GM21717 (cell line): Measurements from ENCODE around the gene OTOS.

Experiments used
- ATAC-seq: cut with Tn5 transposase; IDR thresholded peaks from one replicate; pipeline ENCODE4 v1.9.1; 2021; ENCODE audit warnings: mild to moderate bottlenecking, moderate library complexity; ENCODE audit not compliant: unreplicated experiment

Gene OTOS

GRCh38 chr2:240137596-240138253 is 2.7 kb downstream of the OTOS start:
- no peak for ATAC-seq

DNA sequence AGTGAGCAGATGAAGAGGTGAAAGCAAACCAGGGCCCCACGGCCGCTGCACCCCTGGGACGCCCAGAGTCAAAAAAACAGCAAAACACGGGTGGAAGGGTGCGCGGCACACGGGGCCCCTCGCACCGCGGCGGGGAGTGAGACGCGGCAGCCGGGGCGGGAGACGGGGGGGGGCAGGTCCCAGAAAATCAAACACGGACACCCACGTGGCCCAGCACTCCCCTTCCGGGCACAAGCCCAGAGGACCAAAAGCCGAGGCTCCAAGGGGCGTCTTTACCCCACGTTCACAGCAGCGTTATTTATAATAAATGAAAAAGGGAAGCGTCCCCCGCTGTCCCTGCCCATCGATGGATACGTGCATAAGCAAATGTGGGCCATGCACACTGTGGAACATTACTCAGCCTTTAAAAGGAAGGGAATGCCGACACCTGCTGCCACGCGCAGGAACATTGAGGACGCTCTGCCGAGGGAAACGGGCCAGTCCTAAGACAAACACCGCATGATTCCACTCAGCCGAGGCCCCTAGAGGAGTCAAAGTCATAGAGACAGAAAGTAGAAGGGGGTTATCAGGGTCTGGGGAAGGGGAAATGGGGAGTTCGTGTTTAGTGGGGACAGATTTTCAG is 3.7 kb downstream of the OTOS start:
- ATAC-seq, result peak; percentile 14

GRCh38 chr2:240136013-240136670 is 4.3 kb downstream of the OTOS start, which contains the start of gene COPS9:
TSS of gene COPS9 (minus strand) at chr2:240136305. CDS start at chr2:240136284, 21 bp downstream.
- peak; percentile 92 for ATAC-seq

GRCh38 chr2:240135706-240136012 is 4.8 kb downstream of the OTOS start:
- peak; percentile 18 for ATAC-seq

GRCh38 chr2:240134956-240135520 is 5.4 kb downstream of the OTOS start:
- no peak for ATAC-seq

DNA sequence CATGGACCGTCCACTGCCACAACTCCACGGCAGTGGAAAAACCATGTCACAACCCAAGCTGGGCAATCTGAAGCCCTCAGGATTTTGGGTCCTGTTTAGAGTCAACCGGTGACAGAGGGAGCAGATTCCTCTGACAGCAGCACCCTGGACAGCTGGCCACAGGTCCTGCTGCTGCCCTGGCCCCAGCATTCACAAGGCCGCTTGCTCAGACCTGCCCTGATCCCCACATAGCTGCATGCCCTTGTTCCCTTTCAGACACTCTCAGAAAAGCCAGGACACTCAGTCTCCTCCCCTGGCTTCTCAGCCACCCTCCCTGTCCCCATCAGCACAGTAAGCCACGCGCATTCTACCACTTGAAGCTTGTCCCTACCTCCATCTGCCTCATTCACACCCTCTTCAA is 6.0 kb downstream of the OTOS start:
- ATAC-seq, result no peak

DNA sequence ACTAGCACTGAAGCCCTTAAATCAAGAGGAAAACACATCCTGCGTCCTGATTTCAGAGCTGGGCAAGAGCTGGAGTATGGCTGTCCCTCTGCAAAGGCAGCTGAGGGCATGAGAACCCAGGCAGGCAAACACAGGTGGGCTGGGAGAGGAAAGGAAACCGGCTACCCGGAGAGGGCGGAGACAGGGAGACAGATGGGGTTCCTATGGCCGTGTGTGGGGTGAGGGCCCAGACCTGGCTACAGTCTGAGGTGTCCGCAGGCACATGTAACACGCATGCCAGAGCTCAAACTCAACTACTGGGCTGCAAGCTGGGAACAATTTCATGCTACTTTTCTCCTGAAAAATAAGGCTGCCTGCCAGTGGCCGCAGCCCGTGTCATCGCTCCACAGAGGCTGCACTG is 7.1 kb downstream of the OTOS start:
- no peak for ATAC-seq

DNA sequence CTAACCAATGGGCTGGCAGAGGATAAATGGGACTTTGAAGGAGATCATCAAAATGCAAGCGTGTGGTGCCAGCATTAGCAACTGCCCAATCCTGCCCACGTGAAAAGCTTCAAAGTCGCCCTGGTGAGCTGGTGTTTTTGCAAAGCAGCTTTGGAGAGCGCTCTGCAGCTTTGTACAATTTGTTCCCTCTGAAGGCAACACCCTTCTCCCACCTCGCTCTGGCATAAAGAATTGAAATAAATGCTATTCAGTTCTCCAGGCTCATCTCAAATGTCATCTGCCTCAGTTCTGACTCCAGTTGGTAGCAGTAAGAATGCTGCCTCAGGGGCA is 7.8 kb downstream of the OTOS start:
- no peak for ATAC-seq

DNA sequence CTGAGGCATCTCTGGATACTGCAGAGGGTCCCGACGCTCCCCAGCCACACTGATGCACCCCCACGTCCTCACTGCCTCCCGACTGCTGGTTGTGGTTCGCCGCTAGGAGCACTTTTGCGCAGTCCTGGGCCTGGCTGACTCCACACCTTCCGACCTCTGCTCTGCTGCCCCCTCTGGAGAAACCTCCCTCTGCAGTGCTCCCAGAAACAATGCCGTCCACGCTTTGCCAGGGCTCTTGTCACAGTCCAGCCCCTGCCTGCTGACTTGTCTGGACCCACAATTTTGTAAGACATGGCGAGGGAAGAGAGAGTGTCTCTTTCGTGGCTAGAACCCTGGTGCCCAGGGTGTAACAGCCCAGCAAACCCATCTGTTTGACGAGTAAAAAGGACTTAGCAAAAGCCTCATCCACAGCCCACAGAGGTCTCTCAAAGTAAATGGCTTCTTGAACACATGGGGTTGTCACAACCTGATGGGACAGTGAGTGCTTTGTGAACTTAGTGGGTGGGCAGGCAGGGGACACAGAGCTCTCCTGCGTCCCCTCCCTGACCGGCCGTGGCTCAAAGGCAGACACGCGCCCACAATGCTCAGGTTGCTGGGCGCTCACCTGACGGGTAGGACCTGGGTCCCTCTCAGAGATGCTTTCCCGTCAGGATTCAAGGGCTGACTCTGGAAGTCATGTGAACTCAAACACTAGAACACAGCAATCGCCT is 8.4 kb downstream of the OTOS start:
- no peak for ATAC-seq

GRCh38 chr2:240131296-240131695 is 9.2 kb downstream of the OTOS start:
- no peak for ATAC-seq

DNA sequence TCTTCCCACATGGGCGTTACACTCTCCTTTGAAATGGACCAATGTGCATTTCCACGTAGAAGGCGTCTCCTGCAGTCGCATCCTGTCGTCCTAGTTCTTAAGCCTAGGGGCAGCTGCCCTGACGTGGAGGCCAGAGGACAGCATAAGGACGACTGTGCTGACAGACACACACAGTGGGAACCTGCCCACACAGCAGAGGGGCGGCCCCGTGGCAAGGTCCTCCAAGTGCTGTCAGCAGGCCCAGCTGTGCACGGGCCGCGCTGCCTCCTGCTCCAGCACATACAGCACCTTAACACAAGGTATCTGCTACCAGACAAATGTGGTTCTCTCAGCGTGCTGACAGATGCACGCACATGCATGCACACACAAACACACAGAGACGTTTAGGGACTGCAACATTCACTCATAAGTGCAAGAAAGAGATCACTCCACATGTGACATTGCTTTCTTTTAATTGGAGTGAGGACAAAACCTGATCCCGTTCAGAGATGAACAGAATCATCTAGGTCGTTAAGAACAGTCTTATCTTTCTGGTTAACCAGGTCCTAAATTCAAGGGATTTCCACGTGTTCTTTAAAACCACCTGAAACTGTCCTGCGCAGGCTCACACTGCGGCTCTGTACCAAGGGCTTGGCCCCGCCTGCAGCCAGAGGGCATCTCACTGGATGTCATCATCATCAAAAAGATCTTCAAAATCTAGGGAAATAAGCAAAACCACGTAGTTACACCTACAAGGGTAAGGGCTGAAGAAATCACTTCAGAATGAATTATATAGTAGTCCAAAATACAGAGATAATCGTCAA is 9.9 kb downstream of the OTOS start:
- ATAC-seq, result no peak

DNA sequence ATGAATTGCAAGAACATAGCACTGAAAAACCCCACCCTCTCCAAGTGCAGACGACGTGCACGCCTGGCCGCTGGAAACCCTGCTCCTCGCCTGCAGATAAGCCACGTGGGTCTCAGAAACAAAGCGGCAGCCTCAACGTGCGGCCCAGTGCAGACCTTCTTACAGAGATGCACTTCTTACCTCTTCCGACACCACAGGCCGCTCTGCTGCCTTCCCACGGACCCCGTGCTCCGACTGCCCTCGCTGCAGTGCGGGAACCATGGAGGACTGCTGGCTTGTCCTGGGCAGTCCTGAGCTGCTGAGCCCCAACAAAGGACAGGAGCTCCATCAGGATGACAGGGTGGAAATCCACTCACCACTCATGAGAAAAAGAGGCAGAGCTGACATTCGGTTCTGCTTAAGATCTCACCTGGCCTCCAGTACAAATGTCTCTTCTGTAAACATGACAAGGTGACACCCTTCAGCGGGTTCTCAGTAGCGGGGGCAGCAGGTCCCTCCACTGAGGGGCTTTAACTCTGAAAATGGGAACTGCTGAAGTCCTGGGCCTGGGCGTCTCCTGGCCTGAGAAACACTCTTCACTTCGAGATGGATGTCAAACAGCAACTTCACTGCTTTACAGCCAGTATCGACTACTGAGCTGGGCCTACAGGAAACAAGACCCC is 10.6 kb downstream of the OTOS start:
- no peak for ATAC-seq

GRCh38 chr2:240129311-240129710 is 11.1 kb downstream of the OTOS start:
- ATAC-seq, result no peak

- no peak for ATAC-seq
These were observed 11.8 kb downstream of the OTOS start for GRCh38 chr2:240128608-240129145.

- ATAC-seq, result no peak
These were observed 12.4 kb downstream of the OTOS start for GRCh38 chr2:240127911-240128607.

DNA sequence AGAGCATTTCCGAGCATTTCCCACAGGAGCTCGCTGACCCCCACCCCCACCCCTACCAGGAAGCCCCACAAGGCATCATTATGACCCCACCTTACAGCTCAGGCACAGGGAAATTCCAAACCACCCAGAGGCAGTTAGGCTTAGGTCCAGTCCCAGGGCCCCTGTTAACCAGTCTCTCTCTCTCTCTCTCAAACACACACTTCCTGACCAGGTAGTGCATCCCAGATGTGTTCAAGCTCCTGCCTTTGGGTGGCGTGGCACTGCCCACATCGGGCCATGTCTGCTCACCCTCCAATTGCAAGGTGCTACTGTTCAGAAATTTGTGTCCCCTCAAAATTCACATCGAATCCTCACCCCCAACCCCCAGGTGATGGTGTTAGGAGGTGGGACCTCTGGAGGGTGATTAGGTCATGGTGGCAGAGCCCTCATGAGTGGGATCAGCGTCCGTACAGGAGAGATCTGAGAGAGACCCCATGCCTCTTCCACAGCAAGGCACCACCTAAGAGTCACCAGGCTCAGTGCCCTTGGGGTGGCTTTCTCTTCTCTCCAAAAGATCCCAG is 13.2 kb downstream of the OTOS start:
- no peak for ATAC-seq

DNA sequence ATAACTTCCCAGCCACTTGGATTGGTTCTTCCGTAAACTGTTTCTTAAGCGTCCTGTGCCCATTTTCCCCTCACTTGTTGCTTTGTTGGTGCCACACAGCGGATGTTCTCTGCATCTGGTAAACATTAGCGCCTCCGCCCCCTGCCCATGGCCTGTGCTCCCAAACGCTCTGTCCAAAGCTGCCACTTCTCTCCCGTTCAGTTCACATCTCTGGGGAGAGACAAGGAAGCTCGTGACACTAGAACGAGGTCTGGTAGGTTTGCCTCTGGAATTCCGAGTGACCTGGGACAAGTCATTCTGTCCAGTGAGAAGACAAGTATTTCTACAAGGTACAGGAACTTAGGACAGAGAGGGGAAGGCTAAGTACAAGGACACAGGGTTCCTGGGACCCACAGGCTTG is 13.7 kb downstream of the OTOS start:
- no peak for ATAC-seq

GRCh38 chr2:240125742-240126141 is 14.7 kb downstream of the OTOS start:
- no peak for ATAC-seq

- no peak for ATAC-seq
These were observed 15.8 kb downstream of the OTOS start for GRCh38 chr2:240124651-240125030.
